Measurements from ENCODE around the gene SMPD1.

The SMPD1 gene

DNA sequence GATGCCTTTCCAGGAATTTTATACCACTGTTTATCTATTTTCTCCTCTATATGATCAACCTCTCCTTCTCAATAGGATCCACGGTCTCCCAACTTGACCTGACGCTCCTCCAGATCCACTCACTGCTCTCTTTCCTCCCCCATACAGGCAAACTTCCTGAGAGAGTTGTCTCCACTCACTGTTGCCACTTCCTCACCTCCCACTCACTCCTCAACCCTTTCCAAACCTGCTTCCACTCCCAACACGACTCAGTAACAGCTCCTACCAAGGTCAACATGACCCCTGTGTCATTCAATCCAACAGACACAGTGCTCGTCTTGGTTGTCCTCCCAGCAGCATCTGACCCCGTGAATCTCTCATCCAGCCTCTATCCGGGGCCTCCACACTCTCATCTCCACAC lies 25.5 kb downstream of the SMPD1 start:
- no peak for DNase-seq

DNA sequence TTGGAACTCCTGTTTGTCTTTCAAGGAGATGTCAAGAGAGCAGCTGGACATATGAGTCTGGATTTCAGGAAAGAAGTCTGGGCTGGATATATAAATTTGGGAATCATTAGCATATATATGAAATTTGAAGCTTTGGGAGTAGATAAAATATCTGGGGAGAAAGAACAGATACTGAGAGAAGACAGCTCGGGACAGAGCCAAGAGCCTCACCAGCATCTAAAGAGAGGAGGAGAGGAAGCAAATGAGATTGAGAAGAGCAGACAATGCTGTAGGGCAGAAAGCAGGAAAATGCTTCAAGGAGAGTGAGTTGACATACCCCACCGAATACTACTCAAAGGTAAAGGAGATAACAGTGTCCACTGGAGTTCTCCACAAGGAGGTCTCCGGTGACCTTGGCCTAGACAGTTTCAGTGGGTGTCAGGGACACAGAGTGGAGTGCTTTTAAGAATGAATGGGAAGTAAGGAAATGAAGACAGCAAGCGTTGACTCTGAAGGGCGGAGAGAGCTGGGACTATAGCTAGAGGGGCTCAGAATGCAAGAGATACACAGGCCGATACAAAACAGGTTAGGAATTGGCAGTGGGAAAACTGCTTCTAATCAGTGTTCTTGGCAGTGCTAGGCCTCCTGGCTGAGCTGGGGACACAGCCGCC lies 27.8 kb downstream of the SMPD1 start:
- no peak for DNase-seq

DNA sequence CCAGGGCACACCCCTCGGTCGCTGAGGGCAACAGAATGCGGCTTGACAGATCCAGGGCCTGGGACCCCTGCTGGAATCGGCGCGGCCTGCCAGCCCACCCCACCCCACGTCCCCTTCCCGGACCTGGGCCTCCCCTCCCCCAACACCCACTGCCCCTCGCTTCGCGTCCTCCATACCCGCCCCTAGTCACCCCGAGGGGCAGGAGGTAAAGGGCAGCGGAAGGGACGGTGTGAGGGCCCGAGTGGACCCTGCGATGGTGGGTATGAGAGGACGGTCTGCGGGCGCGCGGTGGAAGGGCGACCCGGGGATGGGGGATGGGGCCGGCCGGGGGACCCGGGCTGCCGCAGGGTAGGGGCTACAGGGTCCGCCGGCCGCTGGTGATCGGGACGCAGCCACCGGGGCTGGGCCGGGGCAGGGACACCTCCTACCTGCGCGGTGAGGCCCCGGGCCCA lies 28.3 kb downstream of the SMPD1 start:
- no peak for DNase-seq

DNA sequence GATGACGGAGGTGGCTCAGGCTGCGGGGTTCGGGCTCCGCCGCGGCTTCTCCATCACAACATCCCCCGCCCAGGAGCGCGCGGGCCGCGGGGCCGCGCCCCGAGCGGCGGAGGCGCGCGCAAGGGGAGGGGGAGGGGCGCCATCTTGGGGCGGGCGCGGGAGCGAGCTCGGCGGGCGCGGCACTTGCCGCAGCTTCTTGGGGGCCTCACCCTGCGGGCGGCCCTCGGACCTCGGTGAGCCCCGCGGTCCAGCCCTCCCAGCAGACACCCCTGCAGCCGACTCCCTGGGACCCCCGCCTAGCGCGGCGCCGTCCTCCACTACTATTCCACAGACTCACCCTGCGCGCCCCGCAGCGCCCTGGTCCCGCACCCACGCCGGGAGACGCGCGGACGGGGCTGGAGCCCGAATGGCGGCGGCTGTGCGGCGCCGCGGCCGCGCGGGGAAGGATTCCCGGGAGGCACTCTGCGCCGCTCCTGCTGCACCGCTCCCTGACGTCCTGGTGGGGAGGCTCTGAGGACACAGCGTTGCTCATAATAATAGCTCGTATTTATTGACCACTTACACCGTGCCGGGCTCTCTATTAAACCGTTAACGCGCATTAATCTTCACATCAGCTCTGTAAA lies 28.8 kb downstream of the SMPD1 start, which contains the start of gene APBB1:
Gene APBB1, minus strand, starts transcription at position 86 of the 623 bp plus-strand sequence. CDS start 7,747 bp downstream, outside the sequence.
- DNase-seq: peak; percentile 30

DNA sequence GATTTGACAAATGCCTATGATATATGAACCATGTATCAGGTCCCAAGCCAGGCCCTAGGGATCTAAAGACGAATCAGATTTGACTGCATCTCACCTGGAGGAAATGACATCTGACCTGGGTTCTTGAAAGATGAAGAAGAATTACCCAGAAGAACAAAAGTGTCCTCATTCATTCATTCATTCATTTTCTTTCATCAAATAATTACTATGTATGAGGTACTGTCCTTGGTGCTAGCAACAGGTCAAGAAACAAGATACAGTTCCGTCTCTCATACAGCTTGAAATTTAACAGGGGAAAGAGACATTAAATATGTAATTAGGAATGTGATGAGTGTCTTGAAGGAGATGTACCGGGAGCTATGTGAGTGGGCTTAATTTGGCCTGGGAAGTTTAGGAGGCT lies 30.4 kb downstream of the SMPD1 start:
- no peak for DNase-seq

DNA sequence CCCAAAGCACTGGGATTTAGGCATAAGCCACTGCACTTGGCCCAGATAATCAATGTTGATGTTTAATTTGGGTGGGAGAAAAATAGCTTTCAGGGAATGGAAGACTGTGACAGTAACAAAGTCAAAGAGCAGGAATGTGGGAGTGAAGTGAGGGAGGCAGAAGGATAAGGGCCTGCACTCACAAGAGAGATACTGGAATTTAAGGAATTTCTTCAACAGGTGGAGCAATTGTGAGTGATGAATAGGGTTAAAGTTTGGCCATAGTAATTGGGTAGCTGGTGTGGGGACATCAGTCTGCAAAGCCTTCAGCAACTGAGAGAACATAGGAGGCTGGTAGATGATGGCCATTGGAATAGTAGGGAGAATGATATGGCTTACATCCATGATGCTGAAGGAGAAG lies 37.2 kb downstream of the SMPD1 start:
- DNase-seq: no peak

DNA sequence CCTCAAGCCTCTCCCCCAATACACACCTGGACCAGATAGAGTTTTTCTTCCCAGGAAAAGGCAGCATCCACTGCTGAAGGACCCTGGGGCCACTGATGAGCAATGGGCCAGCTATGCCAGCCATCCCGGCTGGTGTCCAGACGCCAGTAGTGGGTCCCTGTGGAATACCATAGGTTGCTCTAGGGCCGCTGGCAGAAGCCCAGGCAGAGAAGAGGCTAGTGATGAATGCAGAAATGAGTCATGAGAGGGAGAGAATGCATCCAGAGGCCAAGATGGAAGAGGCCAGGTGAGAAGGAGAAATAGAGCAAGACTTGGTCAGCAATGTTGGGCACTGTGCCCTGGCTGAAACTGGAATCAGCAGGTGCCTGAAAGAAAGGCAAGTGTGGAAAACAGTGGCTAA lies 41.6 kb downstream of the SMPD1 start:
- no peak for DNase-seq

DNA sequence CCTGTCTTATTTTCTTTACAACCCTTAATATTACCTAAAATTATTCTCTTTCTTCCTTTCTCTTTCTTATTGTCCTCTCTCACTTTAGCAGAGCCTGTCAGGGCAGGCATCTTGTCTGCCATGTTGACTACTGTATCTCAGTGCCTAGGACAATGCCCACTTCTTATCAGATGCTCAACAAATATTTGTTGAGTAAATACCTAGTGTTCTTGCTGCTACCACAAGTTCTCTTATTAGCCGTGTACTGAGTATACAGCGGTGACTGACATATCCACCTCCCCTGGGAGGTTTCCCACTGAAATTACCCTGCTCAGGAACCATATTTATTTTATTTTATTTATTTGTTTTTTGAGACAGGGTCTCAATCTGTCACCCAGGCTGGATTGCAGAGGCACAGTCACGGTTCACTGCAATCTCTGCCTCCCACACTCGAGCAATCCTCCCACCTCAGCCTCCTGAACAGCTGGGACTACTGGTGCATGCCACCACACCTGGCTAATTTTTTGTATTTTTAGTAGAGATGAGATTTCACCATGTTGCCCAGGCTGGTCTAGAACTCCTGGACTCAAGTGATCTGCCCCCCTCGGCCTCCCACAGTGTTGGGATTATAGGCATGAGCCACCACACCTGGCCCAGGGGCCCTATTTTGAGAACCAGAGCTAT lies 43.9 kb downstream of the SMPD1 start:
- no peak for DNase-seq

DNA sequence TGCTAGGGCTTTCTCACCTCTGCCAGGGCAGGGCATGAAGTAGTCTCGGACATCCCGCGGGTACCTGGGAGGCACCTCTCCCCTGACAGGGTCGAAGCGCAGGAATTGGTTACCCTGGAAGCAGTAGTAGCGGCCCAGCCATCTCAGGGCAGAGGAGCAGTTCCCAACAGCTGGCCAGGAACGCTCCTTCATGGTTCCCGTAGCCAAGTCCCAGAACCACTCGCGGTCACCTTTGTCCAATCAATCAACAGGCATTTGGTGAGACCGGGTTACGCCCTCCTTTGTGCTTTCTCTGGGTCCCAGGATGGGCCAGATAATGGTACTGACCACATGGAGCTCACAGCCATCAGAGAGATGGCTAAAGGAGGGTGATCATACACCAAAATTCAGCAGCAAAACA lies 47.1 kb downstream of the SMPD1 start:
- DNase-seq: no peak

DNA sequence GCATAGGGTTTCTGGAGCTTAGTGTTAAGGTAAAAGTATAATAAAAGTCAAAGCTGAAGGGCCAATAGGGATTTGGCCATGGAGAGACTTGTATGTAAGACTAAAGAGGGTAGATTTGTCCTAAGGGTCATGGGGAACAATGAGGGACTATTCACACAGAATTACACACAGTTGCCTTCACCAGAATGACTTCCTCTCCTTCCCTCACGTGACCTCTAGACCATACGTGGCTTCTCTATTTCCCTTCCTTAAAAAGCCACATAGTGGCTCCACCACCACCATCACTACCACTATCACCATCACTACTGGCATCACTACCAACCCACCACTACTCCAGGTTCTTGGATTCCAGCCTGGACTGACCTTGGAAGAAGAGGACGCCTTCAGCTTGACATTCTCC lies 47.7 kb downstream of the SMPD1 start:
- peak; percentile 85 for DNase-seq

DNA sequence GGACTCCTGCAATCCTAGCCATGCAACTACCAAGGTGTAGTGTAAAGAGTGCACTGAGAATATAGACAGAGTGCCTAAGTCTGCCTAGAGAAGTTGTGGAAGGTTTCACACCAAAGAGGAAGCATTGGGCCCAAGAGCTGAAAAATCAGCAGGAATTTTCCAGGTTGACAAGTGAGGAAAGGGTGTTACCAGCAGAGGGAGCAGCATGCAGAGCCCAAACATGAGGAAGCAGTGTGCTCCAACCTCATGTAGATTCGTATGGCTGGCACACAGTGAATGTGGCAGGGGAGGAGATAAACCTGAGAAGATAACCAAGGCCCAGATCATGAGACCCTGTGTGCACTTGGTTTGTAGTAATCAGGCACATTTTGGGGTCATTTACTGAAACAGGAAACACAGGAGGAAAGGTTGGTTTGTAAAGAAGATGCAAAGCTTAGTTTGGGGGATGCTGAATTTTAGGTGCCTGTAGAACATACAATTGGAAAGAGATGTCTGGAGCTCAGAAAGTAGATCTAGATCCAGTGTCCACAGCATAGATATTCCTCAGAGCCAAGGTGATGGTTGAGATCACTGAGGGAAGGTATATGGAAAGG lies 48.8 kb downstream of the SMPD1 start:
- peak; percentile 81 for DNase-seq

DNA sequence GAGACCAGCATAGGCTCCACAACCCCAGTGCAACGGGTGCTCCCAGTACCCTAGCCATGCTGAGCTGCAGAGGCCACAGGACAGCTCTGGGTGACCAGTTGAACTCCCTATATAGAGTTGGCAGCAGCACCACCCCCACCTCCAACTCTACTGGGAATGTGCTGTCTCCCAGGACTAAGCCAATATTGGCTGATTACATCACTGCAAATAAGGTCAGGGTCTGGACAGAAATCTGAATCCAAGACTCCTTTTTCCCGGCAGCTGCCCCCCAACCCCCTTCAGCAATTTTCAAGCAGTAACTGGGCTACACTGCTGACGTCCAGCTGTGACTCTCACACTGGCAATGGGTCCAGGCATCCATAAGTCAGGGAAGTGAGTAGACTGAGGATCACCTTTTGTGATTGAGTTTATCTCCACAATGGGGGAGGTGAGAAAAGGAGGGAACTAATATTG lies 50.7 kb downstream of the SMPD1 start, which contains the start of gene HPX:
Gene HPX, minus strand, starts transcription at position 82 of the 453 bp plus-strand sequence. Its CDS starts 24 bp downstream, at position 58.
- DNase-seq: no peak

DNA sequence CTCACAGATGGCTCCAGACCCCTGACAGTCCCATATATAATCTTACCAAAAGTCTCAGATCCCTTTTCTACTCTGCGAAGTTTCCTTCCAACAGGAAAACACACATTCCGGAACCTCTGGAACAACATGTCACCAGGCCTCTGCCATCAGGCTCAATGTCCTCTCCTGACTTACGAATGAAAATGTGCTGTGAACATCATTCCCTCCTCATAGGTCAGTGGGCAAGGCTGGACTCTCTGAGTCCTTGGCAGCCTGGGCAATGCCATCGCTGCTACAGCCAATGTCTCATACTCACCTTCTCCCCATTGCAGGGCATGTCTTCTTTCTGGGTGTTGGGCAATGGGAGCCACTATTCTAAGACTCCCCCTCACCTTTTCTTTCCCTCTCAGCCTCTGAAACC lies 52.2 kb downstream of the SMPD1 start:
- no peak for DNase-seq

DNA sequence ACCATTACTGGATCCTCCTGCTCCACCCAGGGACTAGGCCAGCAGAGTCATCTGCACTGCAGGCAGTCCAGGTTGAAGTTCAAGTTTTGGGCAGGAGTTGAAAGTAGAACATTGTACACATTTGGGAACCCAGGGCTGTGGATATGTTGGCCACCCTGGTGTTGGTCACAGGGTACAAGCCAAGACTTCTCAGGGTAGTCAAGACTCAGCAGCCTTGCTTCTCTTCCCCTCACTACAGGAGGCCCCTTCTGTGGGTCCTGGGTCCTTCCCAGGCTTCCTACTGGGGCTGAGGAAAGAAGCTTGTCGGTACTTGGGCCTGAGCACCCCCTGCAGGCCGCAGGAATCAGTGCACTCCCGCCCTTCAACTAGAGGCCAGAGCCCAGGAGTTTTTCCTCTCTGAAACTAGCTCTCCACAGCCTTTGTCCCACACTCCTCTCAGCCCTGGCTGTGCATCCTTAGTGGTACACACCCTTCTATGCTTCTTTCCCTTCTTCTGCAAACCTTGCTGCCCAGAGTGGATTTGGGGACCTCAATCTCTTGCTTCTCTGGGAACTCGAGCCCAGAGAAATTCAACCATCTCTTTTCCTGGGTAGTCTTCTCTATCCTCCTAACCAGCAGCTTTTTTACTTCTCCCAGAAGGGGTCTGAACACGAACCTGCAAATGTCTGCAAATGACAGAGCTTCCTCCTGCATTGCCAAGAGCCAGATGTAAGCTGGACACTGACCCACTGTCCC lies 53.2 kb downstream of the SMPD1 start:
- DNase-seq: peak; percentile 40

Measured in MV-4-11 (cell line).